Kidney (tissue), 14 donors: ENCODE measurements around the gene PCMT1. TPM values are rescaled to one million over a fixed set of nuclear protein-coding genes. Genes with fewer than 3 reads are reported as not detected.

Experiments used
- DNase-seq, 5 donors: peaks; one replicate each; pipeline ENCODE4 v3.0.0-alpha.2; 2013 to 2020
- FAIRE-seq: peaks from 2 replicates; lab custom pipeline; 2012; peaks lifted over from hg19 to GRCh38; lab: Jason Lieb, UNC
- H3K27ac ChIP-seq, 2 donors: one replicate each; pipeline ENCODE4 v1.7.0; 2013; ENCODE audit warnings: low read depth in 2 of 2, low read length in 2 of 2, inconsistent platforms in 1 of 2
- H3K27me3 ChIP-seq: one replicate; pipeline ENCODE4 v1.7.1; 2013; ENCODE audit warnings: low read length, inconsistent platforms; ENCODE audit not compliant: control insufficient read depth, insufficient read depth
- H3K36me3 ChIP-seq, 3 donors: one replicate each; pipeline versions ENCODE4 v1.7.0 to v1.7.1; 2013; ENCODE audit warnings: low read length in 3 of 3, control low read depth in 1 of 3, inconsistent platforms in 1 of 3; ENCODE audit not compliant: insufficient read depth in 3 of 3, control insufficient read depth in 2 of 3
- H3K4me1 ChIP-seq, 3 donors: one replicate each; pipeline versions ENCODE4 v1.7.0 to v1.7.1; 2013; ENCODE audit warnings: low read length in 3 of 3, inconsistent platforms in 1 of 3, low read depth in 1 of 3; ENCODE audit not compliant: control insufficient read depth in 2 of 3, insufficient read depth in 2 of 3
- H3K4me3 ChIP-seq, 3 donors: one replicate each; pipeline versions ENCODE4 v1.7.0 to v1.8.1; 2013; ENCODE audit warnings: low read length in 3 of 3, control low read depth in 1 of 3, inconsistent platforms in 1 of 3
- H3K9ac ChIP-seq, 3 donors: one replicate each; pipeline versions ENCODE4 v1.7.0 to v1.7.1; 2013; ENCODE audit warnings: low read length in 3 of 3, control low read depth in 1 of 3, inconsistent platforms in 1 of 3
- H3K9me3 ChIP-seq, 3 donors: one replicate each; pipeline versions ENCODE4 v1.7.0 to v1.7.1; 2013; ENCODE audit warnings: low read length in 3 of 3, control low read depth in 1 of 3, inconsistent platforms in 1 of 3; ENCODE audit not compliant: control insufficient read depth in 2 of 3, insufficient read depth in 1 of 3
- CTCF ChIP-seq: IDR thresholded peaks from 3 replicates; pipeline ENCODE4 v1.5.1; 2012; ENCODE audit warnings: mild to moderate bottlenecking, moderate library complexity, borderline replicate concordance; ENCODE audit not compliant: insufficient read depth; ENCODE audit errors: extremely low read depth
- intact Hi-C: fragments of 100-400 bp; cut with DNase I; formaldehyde crosslinking; loops from one replicate; pipeline ENCODE4 v1.11.1; 2022
- polyA plus RNA-seq: library from polyadenylated mRNA; stranded (reverse); fragments of 350-450 nt; fragmentation: Illumina TruSeq; extraction: RNeasy Lipid Tissue Mini Kit (QIAGEN cat#74804); gene quantifications from one replicate; pipeline ENCODE4 v1.2.3, GENCODE V29; 2014; ENCODE audit warnings: low read depth, low replicate concordance; ENCODE audit not compliant: insufficient read depth
- total RNA-seq: library from RNA; stranded (reverse); fragmentation: NEBNext Ultra II Directional; extraction: Animal tissue kit (Norgen Biotek cat#: 25700); gene quantifications from one replicate; pipeline ENCODE4 v1.2.1, GENCODE V29; 2021
- donor health status: control.
- donor health status: control.
- donor health status: control.
- donor health status: control.
- donor health status: control.
- donor health status: DM: yes; HTN: yes; CAD: no.
- donor health status: Normal renal cell carcinoma (clear cell type).

PCMT1 gene
- total and polyA plus RNA-seq, 2 donors from 2014 or later = 62.8 to 71.2 TPM

GRCh38 chr6:149820506-149820905 lies 71.0 kb downstream of the PCMT1 start:
- no peaks in the 10 kb centered on the region for H3K36me3 ChIP-seq
- FAIRE-seq (no peak), DNase-seq (no peak)
- H3K27ac ChIP-seq = no peak overlapping the region
- H3K4me3 ChIP-seq = no peak overlapping the region
- no peak for TF ChIP-seq CTCF
- H3K9me3 ChIP-seq = no peaks in the 10 kb centered on the region
- intact Hi-C loops = no loop called here
- no peaks in the 10 kb centered on the region for H3K27me3 ChIP-seq
- H3K4me1 ChIP-seq = no peaks in the 10 kb centered on the region
- no peak overlapping the region for H3K9ac ChIP-seq

- Histone ChIP-seq H3K27ac (no peak overlapping the region), H3K4me3 (no peak overlapping the region), H3K9ac (no peak overlapping the region), H3K9me3 (no peaks in the 10 kb centered on the region), H3K36me3 (peaks cover 0 to 4% (median 0%) of the 10 kb centered on the region in 3 donors), H3K4me1 (no peaks in the 10 kb centered on the region), H3K27me3 (no peaks in the 10 kb centered on the region)
- intact Hi-C loops = no loop called here
- TF ChIP-seq CTCF = no peak
- no peak for DNase-seq
- FAIRE-seq = no peak
Observed at GRCh38 chr6:149821492-149821891, 72.0 kb downstream of the PCMT1 start.

- FAIRE-seq = no peak
Observed at GRCh38 chr6:149823013-149823412, 73.5 kb downstream of the PCMT1 start.

More at GRCh38 chr6:149823013-149823412, 73.5 kb downstream of the PCMT1 start:
- intact Hi-C loops = no loop called here
- H3K27ac ChIP-seq = no peak overlapping the region
- no peak overlapping the region for H3K4me3 ChIP-seq
- H3K4me1 ChIP-seq = no peaks in the 10 kb centered on the region
- peaks cover 0 to 4% (median 0%) of the 10 kb centered on the region in 3 donors for H3K36me3 ChIP-seq
- H3K27me3 ChIP-seq = no peaks in the 10 kb centered on the region
- no peak for DNase-seq
- TF ChIP-seq CTCF = no peak
- H3K9me3 ChIP-seq = no peaks in the 10 kb centered on the region
- no peak overlapping the region for H3K9ac ChIP-seq
